Fibroblast of the aortic adventitia (primary cell): Measurements from ENCODE around the gene FRMPD4. TPM values are rescaled to one million over a fixed set of nuclear protein-coding genes. Genes with fewer than 3 reads are reported as not detected.
A peak's percentile ranks its signal among the peaks of the same experiment; 100 is the strongest.

Experiments
- DNase-seq: peaks from one replicate; pipeline ENCODE4 v3.0.0-alpha.2; 2010; ENCODE audit warnings: low read depth
- H3K4me3 ChIP-seq: 2 replicates; pipeline ENCODE4 v1.5.1; 2011; ENCODE audit warnings: low read depth, mild to moderate bottlenecking, control low read depth, low read length, moderate library complexity
- total RNA-seq: library from RNA; depleted of rRNA; stranded (reverse); fragments of >200 nt; gene quantifications from 2 replicates; pipeline ENCODE4 v1.2.3, GENCODE V29; 2012; ENCODE audit warnings: low replicate concordance
- TF ChIP-seq, protein P1 (sequence below): IDR thresholded peaks from 2 replicates; pipeline ENCODE4 v1.5.1; 2011; ENCODE audit warnings: mild to moderate bottlenecking, low read length, control low read depth, inconsistent platforms; ENCODE audit not compliant: insufficient read depth

FRMPD4 gene
- total RNA-seq, 1 donor, result 5.0 TPM

DNA sequence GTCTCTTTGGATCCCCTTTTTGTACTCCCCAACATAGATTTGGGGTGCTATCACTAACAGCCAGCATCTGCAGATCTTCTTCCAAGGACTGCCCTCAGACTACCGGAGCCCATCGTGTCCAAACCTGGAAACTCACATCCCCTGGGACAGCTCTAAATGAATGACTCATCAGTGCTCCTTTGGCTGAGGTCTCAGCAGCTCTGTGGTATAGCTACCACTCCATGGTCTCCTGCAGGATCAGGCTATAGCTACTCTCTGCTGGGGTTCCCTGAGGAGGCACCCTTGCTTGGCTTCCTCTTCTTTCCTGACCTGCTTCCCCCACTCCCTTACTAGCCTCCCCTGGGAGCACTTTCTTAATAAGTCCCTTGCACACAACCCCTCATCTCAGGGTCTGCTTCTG, 555.5 kb downstream of the FRMPD4 start:
- peak; percentile 2 for DNase-seq
- TF ChIP-seq, protein P1, sequence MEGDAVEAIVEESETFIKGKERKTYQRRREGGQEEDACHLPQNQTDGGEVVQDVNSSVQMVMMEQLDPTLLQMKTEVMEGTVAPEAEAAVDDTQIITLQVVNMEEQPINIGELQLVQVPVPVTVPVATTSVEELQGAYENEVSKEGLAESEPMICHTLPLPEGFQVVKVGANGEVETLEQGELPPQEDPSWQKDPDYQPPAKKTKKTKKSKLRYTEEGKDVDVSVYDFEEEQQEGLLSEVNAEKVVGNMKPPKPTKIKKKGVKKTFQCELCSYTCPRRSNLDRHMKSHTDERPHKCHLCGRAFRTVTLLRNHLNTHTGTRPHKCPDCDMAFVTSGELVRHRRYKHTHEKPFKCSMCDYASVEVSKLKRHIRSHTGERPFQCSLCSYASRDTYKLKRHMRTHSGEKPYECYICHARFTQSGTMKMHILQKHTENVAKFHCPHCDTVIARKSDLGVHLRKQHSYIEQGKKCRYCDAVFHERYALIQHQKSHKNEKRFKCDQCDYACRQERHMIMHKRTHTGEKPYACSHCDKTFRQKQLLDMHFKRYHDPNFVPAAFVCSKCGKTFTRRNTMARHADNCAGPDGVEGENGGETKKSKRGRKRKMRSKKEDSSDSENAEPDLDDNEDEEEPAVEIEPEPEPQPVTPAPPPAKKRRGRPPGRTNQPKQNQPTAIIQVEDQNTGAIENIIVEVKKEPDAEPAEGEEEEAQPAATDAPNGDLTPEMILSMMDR, result no peak
- no peak overlapping the region for H3K4me3 ChIP-seq

DNA sequence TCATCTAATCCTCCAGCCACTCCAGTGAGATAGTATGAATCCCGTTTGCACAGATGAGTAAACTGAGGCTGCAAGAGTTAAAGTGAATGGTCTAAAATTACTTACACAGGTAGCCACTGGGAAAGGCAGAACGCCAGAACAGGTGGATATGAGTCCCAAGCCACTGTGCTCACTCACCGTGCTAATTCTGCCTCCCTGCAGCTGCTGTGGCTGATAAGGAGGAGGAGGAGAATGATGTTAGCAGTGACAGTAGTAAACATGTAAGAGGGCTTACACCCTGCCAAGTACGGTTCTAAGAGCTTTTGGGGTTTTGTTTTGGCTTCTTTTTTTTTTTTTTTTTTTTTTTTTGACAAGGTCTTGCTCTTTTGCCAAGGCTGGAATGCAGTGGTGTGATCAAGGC, 562.5 kb downstream of the FRMPD4 start:
- TF ChIP-seq, protein P1, result no peak
- DNase-seq, result no peak
- no peak overlapping the region for H3K4me3 ChIP-seq

DNA sequence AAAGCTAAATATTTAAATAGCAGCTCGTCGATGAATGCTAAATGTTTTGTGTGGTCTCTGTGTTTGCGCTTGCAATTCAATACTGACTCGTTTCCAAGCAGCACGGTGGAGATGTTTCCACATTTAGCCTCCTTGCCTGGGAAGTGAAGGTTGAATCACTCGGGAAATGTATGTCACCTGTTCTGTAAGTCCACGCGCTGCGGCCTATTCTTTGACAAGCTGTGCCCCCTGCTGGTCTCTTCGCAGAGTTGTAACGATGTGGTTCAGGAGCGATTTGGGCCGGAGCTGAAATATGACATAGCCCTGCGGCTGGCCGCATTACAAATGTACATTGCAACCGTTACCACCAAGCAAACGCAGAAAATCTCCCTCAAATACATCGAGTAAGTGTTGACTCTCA, 563.4 kb downstream of the FRMPD4 start:
- H3K4me3 ChIP-seq, result no peak overlapping the region
- TF ChIP-seq, protein P1, result peak; percentile 61
- DNase-seq, result peak; percentile 69

DNA sequence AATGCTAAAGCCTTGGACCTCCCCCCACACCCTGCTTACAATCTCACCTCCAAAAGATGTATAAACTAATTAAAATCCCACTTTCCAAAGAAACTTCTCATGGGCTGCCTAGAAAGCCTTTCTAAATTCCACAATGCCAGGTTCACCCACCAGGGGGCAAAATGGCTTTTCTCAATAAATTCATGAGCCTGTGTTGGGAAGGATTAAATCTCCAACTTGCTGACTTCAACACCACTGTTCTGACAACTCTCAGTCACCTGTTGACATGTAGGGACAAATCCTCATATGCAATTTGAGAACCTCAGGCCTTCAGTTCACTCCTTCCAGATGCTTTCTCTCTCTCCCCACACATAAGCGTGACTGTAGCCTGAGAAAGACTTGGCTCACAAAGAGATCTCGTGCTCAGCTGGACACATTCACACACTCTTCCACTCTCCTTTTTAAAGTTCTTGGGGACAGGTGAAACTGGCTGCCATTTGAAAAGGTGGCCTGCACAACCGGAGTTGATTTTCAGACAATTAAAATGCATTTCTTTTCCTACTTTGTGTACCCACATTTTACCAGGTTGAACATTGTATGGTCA, 564.3 kb downstream of the FRMPD4 start:
- H3K4me3 ChIP-seq, result no peak overlapping the region
- no peak for DNase-seq
- TF ChIP-seq, protein P1, result peak; percentile 44

DNA sequence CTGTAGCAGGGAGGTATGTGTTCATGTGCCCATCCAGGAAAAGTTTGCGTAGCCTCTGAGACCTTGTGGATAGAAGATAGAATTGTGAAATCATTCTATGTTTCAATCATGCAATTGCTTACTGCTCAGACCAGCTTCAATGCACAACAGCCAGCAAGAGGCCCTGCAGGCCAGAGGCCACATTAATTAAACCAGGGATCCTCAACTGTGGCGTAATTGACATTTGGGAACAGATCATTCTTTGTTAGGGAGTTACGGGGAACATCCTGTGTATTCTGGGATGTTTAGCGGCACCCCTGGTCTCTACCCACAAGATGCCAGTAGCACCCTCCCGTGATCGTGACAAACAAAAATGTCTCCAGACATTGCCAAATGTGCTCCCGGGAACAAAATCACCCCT, 566.4 kb downstream of the FRMPD4 start:
- no peak for DNase-seq
- no peak overlapping the region for H3K4me3 ChIP-seq
- TF ChIP-seq, protein P1, result no peak

DNA sequence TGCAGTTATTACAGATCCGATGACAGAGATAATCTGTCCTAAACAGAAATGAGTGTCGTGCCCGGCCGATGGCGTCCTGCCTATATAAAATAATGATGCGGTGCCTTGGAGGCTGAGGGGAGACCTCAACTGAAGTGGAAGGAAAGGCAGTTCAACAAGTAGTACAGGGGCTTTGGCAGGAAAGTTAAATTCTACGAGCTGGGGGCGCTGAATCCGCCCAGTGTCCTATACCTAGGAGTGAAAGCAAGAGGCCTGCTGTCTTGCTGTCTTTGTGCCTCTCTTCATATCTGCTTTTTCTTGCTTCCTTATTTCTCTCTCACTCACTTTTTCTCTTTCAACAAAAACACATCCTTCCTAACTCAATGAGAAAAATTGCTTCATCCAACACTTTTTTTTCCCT, 570.8 kb downstream of the FRMPD4 start:
- TF ChIP-seq, protein P1, result no peak

DNA sequence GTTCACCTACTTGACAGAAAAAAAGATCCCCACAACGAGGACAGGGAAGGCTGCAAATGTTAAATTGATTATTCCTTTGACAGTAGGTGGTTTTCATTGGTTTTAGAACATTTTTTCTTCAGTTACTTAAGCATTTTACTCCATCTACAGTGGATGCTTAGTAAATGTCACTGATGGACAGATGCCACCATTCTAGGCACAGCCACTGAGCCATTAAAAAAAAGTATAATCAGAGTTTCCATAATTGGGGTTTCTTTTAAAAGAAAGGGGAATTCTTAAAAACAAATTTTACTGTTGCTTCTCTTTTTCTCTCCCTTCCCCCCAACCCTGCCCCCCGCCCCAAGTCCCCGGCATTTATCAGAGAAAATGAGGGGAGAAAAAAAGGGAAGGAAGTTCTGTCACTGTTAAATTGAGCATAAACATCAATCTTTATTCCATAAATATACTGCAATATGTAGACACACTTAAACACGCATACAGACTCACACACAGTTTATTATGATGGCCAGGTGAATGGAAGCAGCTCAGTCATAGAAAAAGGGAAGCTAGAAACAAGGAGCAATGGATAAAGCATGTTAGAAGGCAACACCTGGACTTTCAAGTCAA, 573.3 kb downstream of the FRMPD4 start:
- TF ChIP-seq, protein P1, result no peak
- no peak overlapping the region for H3K4me3 ChIP-seq
- DNase-seq, result no peak

More for the DNA sequence above, 570.8 kb downstream of the FRMPD4 start:
- no peak for DNase-seq
- no peak overlapping the region for H3K4me3 ChIP-seq
